ENCODE data around the gene SIN3A. TPM values are rescaled to one million over a fixed set of nuclear protein-coding genes. Genes with fewer than 3 reads are reported as not detected.

SIN3A gene
- total and polyA plus RNA-seq, 2 donors = 34.2 to 50.3 TPM

GRCh38 chr15:75362642-75363249 lies 88.7 kb downstream of the SIN3A start:
- Histone ChIP-seq H3K36me3 (ENCODE audit: insufficient read depth) (peaks cover 1% of the 10 kb centered on the region), H3K4me3 (ENCODE audit: low read depth, low read length) (no peak overlapping the region), H3K27ac (ENCODE audit: low read depth) (no peak overlapping the region), H3K4me1 (ENCODE audit: insufficient read depth) (no peaks in the 10 kb centered on the region)
- DNase-seq (ENCODE audit: extremely low spot score) = no peak
- 85% methylated on average over 7 of the region's 7 CpGs for WGBS

GRCh38 chr15:75361989-75362641 lies 89.4 kb downstream of the SIN3A start:
- H3K4me3 ChIP-seq (ENCODE audit: low read depth, low read length) = no peak overlapping the region
- H3K4me1 ChIP-seq (ENCODE audit: insufficient read depth) = no peaks in the 10 kb centered on the region
- no peak for DNase-seq (ENCODE audit: extremely low spot score)
- H3K36me3 ChIP-seq (ENCODE audit: insufficient read depth) = peaks cover 1% of the 10 kb centered on the region
- no peak overlapping the region for H3K27ac ChIP-seq (ENCODE audit: low read depth)
- WGBS = 89% methylated on average over 13 of the region's 13 CpGs

- DNase-seq (ENCODE audit: extremely low spot score) = no peak
- H3K36me3 ChIP-seq (ENCODE audit: insufficient read depth) = peaks cover 1% of the 10 kb centered on the region
- H3K4me3 ChIP-seq (ENCODE audit: low read depth, low read length) = no peak overlapping the region
- no peak overlapping the region for H3K27ac ChIP-seq (ENCODE audit: low read depth)
- 94% methylated on average over 10 of the region's 10 CpGs for WGBS
- no peaks in the 10 kb centered on the region for H3K4me1 ChIP-seq (ENCODE audit: insufficient read depth)
Measured at GRCh38 chr15:75361361-75361988, 90.0 kb downstream of the SIN3A start.

- Histone ChIP-seq H3K27ac (ENCODE audit: low read depth) (no peak overlapping the region), H3K36me3 (ENCODE audit: insufficient read depth) (peaks cover 1% of the 10 kb centered on the region), H3K4me3 (ENCODE audit: low read depth, low read length) (no peak overlapping the region), H3K4me1 (ENCODE audit: insufficient read depth) (no peaks in the 10 kb centered on the region)
- WGBS = 90% methylated on average over 7 of the region's 7 CpGs
- no peak for DNase-seq (ENCODE audit: extremely low spot score)
Measured at GRCh38 chr15:75360856-75361255, 90.6 kb downstream of the SIN3A start.

GRCh38 chr15:75360391-75360790 lies 91.1 kb downstream of the SIN3A start:
- Histone ChIP-seq H3K4me3 (ENCODE audit: low read depth, low read length) (no peak overlapping the region), H3K27ac (ENCODE audit: low read depth) (no peak overlapping the region), H3K36me3 (ENCODE audit: insufficient read depth) (peaks cover 1% of the 10 kb centered on the region), H3K4me1 (ENCODE audit: insufficient read depth) (no peaks in the 10 kb centered on the region)
- WGBS = 66% methylated on average over 1 of the region's 1 CpG
- DNase-seq (ENCODE audit: extremely low spot score) = no peak

- H3K4me3 ChIP-seq (ENCODE audit: low read depth, low read length) = no peak overlapping the region
- 86% methylated on average over 15 of the region's 15 CpGs for WGBS
- no peak for DNase-seq (ENCODE audit: extremely low spot score)
Measured at GRCh38 chr15:75359537-75360250, 91.8 kb downstream of the SIN3A start.

GRCh38 chr15:75358771-75359536 lies 92.5 kb downstream of the SIN3A start:
- no peaks in the 10 kb centered on the region for H3K4me1 ChIP-seq (ENCODE audit: insufficient read depth)
- H3K36me3 ChIP-seq (ENCODE audit: insufficient read depth) = peaks cover under 1% of the 10 kb centered on the region
- 93% methylated on average over 10 of the region's 10 CpGs for WGBS
- H3K27ac ChIP-seq (ENCODE audit: low read depth) = no peak overlapping the region
- H3K4me3 ChIP-seq (ENCODE audit: low read depth, low read length) = no peak overlapping the region
- DNase-seq (ENCODE audit: extremely low spot score) = no peak

More at GRCh38 chr15:75359537-75360250, 91.8 kb downstream of the SIN3A start:
- H3K4me1 ChIP-seq (ENCODE audit: insufficient read depth) = no peaks in the 10 kb centered on the region
- H3K36me3 ChIP-seq (ENCODE audit: insufficient read depth) = peaks cover 1% of the 10 kb centered on the region
- no peak overlapping the region for H3K27ac ChIP-seq (ENCODE audit: low read depth)

GRCh38 chr15:75357976-75358673 lies 93.4 kb downstream of the SIN3A start:
- Histone ChIP-seq H3K36me3 (ENCODE audit: insufficient read depth) (no peaks in the 10 kb centered on the region), H3K27ac (ENCODE audit: low read depth) (no peak overlapping the region), H3K4me3 (ENCODE audit: low read depth, low read length) (no peak overlapping the region), H3K4me1 (ENCODE audit: insufficient read depth) (no peaks in the 10 kb centered on the region)
- DNase-seq (ENCODE audit: extremely low spot score) = no peak
- 93% methylated on average over 17 of the region's 17 CpGs for WGBS

- H3K4me1 ChIP-seq (ENCODE audit: insufficient read depth) = no peaks in the 10 kb centered on the region
- no peak overlapping the region for H3K27ac ChIP-seq (ENCODE audit: low read depth)
- H3K4me3 ChIP-seq (ENCODE audit: low read depth, low read length) = no peak overlapping the region
- H3K36me3 ChIP-seq (ENCODE audit: insufficient read depth) = no peaks in the 10 kb centered on the region
- DNase-seq (ENCODE audit: extremely low spot score) = no peak
- WGBS = 95% methylated on average over 20 of the region's 20 CpGs
Measured at GRCh38 chr15:75356517-75356916, 95.0 kb downstream of the SIN3A start.

GRCh38 chr15:75356006-75356405 lies 95.5 kb downstream of the SIN3A start:
- Histone ChIP-seq H3K36me3 (ENCODE audit: insufficient read depth) (no peaks in the 10 kb centered on the region), H3K4me3 (ENCODE audit: low read depth, low read length) (no peak overlapping the region), H3K27ac (ENCODE audit: low read depth) (no peak overlapping the region), H3K4me1 (ENCODE audit: insufficient read depth) (no peaks in the 10 kb centered on the region)
- 84% methylated on average over 28 of the region's 28 CpGs for WGBS
- no peak for DNase-seq (ENCODE audit: extremely low spot score)

- Histone ChIP-seq H3K27ac (ENCODE audit: low read depth) (no peak overlapping the region), H3K4me3 (ENCODE audit: low read depth, low read length) (no peak overlapping the region), H3K4me1 (ENCODE audit: insufficient read depth) (no peaks in the 10 kb centered on the region), H3K36me3 (ENCODE audit: insufficient read depth) (no peaks in the 10 kb centered on the region)
- no peak for DNase-seq (ENCODE audit: extremely low spot score)
- 89% methylated on average over 4 of the region's 4 CpGs for WGBS
Measured at GRCh38 chr15:75355369-75355768, 96.1 kb downstream of the SIN3A start.

GRCh38 chr15:75354454-75354853 lies 97.0 kb downstream of the SIN3A start:
- 82% methylated on average over 7 of the region's 7 CpGs for WGBS
- Histone ChIP-seq H3K4me1 (ENCODE audit: insufficient read depth) (no peaks in the 10 kb centered on the region), H3K27ac (ENCODE audit: low read depth) (no peak overlapping the region), H3K4me3 (ENCODE audit: low read depth, low read length) (no peak overlapping the region), H3K36me3 (ENCODE audit: insufficient read depth) (no peaks in the 10 kb centered on the region)
- no peak for DNase-seq (ENCODE audit: extremely low spot score)

- no peak overlapping the region for H3K27ac ChIP-seq (ENCODE audit: low read depth)
- H3K4me1 ChIP-seq (ENCODE audit: insufficient read depth) = no peaks in the 10 kb centered on the region
- H3K36me3 ChIP-seq (ENCODE audit: insufficient read depth) = no peaks in the 10 kb centered on the region
- H3K4me3 ChIP-seq (ENCODE audit: low read depth, low read length) = no peak overlapping the region
- no peak for DNase-seq (ENCODE audit: extremely low spot score)
- WGBS = 80% methylated on average over 7 of the region's 7 CpGs
Measured at GRCh38 chr15:75353604-75354003, 97.9 kb downstream of the SIN3A start.
